Vagina (tissue), 2 donors: ENCODE data around the gene TEC. TPM values are rescaled to one million over a fixed set of nuclear protein-coding genes. Genes with fewer than 3 reads are reported as not detected.
A peak's percentile ranks its signal among the peaks of the same experiment; 100 is the strongest.
"Not testable (repeated sequence)": the region's sequence is repeated elsewhere in the genome, so short reads cannot be mapped to it uniquely, and the experiment has no call there.

ENCODE experiments used
- DNase-seq, 2 donors: peaks; one replicate each; pipeline ENCODE4 v3.0.0-alpha.2; 2017; ENCODE audit errors: extremely low spot score in 2 of 2
- H3K27ac ChIP-seq: fragments of 200-600 bp; sonication (generic); one replicate; pipeline ENCODE4 v1.5.1; 2019
- H3K27me3 ChIP-seq: fragments of 200-600 bp; sonication (generic); one replicate; pipeline ENCODE4 v1.5.1; 2019
- H3K36me3 ChIP-seq, 2 donors: fragments of 200-600 bp; sonication (generic); one replicate each; pipeline ENCODE4 v1.5.1; 2017 to 2019
- H3K4me1 ChIP-seq: fragments of 200-600 bp; sonication (generic); one replicate; pipeline ENCODE4 v1.5.1; 2019
- H3K4me3 ChIP-seq, 2 donors: fragments of 200-600 bp; sonication (generic); 1 replicate in 1 of 2; 2 replicates in 1 of 2; pipeline ENCODE4 v1.5.1; 2016 to 2019
- H3K9me3 ChIP-seq: fragments of 200-600 bp; sonication (generic); one replicate; pipeline ENCODE4 v1.5.1; 2019
- CTCF ChIP-seq, 3 experiments: fragments of 450-650 bp in 2 of 3; fragments of 200-600 bp in 1 of 3; sonication (generic) in 1 of 3; IDR thresholded peaks; one replicate each; pipeline ENCODE4 v1.5.1; 2017 to 2019; ENCODE audit warnings: antibody characterized with exemption in 3 of 3, mild to moderate bottlenecking in 2 of 3, moderate library complexity in 2 of 3
- POLR2A ChIP-seq, 2 donors: fragments of 450-650 bp; IDR thresholded peaks; one replicate each; pipeline ENCODE4 v1.6.1; 2017; ENCODE audit warnings: antibody characterized with exemption in 2 of 2, mild to moderate bottlenecking in 2 of 2, moderate library complexity in 2 of 2
- POLR2AphosphoS5 ChIP-seq, 2 donors: sonication (generic); formaldehyde crosslinking; IDR thresholded peaks; one replicate each; pipeline ENCODE4 v1.9.0; 2017; ENCODE audit warnings: antibody characterized with exemption in 2 of 2, mild to moderate bottlenecking in 2 of 2, low read depth in 1 of 2; ENCODE audit not compliant: insufficient read depth in 1 of 2
- intact Hi-C: fragments of 100-400 bp; cut with DNase I; formaldehyde crosslinking; loops from one replicate; pipeline ENCODE4 v1.15.1; 2023
- total RNA-seq: library from RNA; depleted of rRNA; stranded (reverse); fragments of >200 nt; gene quantifications from one replicate; pipeline ENCODE4 v1.2.3, GENCODE V29; 2016

TEC gene
- total RNA-seq, 1 donor from 2014 or later: 9.3 TPM

- Histone ChIP-seq H3K4me1 (peaks cover 4% of the 10 kb centered on the region), H3K9me3 (no peaks in the 10 kb centered on the region), H3K27ac (no peak overlapping the region), H3K4me3 (no peak overlapping the region), H3K36me3 (no peaks in the 10 kb centered on the region), H3K27me3 (no peaks in the 10 kb centered on the region)
- intact Hi-C loops: no loop called here
- DNase-seq: no peak
- TF ChIP-seq POLR2AphosphoS5 (IDR thresholded peaks at IDR 0.05; ENCODE audit: insufficient read depth in 1 of 2, low read depth in 1 of 2) (no peak), CTCF (IDR thresholded peaks at IDR 0.05) (no peak), POLR2A (IDR thresholded peaks at IDR 0.05) (no peak)
Measured at GRCh38 chr4:48224606-48225005, 45.0 kb downstream of the TEC start.

- DNase-seq: no peak
- Histone ChIP-seq H3K4me1 (peaks cover 4% of the 10 kb centered on the region), H3K27ac (no peak overlapping the region), H3K36me3 (no peaks in the 10 kb centered on the region), H3K9me3 (no peaks in the 10 kb centered on the region), H3K4me3 (no peak overlapping the region), H3K27me3 (no peaks in the 10 kb centered on the region)
- TF ChIP-seq CTCF (IDR thresholded peaks at IDR 0.05) (no peak), POLR2AphosphoS5 (IDR thresholded peaks at IDR 0.05; ENCODE audit: insufficient read depth in 1 of 2, low read depth in 1 of 2) (peak in 1 of 2 donors; percentile 61), POLR2A (IDR thresholded peaks at IDR 0.05) (no peak)
- intact Hi-C loops: no loop called here
Measured at GRCh38 chr4:48223633-48224295, 45.9 kb downstream of the TEC start.

- no peak for DNase-seq
- intact Hi-C loops: no loop called here
- Histone ChIP-seq H3K36me3 (no peaks in the 10 kb centered on the region), H3K27me3 (no peaks in the 10 kb centered on the region), H3K4me3 (no peak overlapping the region), H3K27ac (no peak overlapping the region), H3K4me1 (peaks cover 4% of the 10 kb centered on the region), H3K9me3 (no peaks in the 10 kb centered on the region)
- no peak for TF ChIP-seq POLR2AphosphoS5 (IDR thresholded peaks at IDR 0.05; ENCODE audit: insufficient read depth in 1 of 2, low read depth in 1 of 2)
- TF ChIP-seq CTCF (IDR thresholded peaks at IDR 0.05): no peak
- TF ChIP-seq POLR2A (IDR thresholded peaks at IDR 0.05): no peak
Measured at GRCh38 chr4:48222491-48222890, 47.1 kb downstream of the TEC start.

- DNase-seq, H3K27ac ChIP-seq, intact Hi-C loops, H3K4me1 ChIP-seq, H3K9me3 ChIP-seq, H3K27me3 ChIP-seq, H3K36me3 ChIP-seq, H3K4me3 ChIP-seq: not testable (repeated sequence)
Measured at GRCh38 chr4:48219430-48219829, 50.2 kb downstream of the TEC start.

GRCh38 chr4:48216563-48216962, 53.1 kb downstream of the TEC start:
- no peak for TF ChIP-seq CTCF (IDR thresholded peaks at IDR 0.05)
- no peak for TF ChIP-seq POLR2A (IDR thresholded peaks at IDR 0.05)
- no peak for TF ChIP-seq POLR2AphosphoS5 (IDR thresholded peaks at IDR 0.05; ENCODE audit: insufficient read depth in 1 of 2, low read depth in 1 of 2)
- Histone ChIP-seq H3K4me1 (no peaks in the 10 kb centered on the region), H3K9me3 (no peaks in the 10 kb centered on the region), H3K27me3 (no peaks in the 10 kb centered on the region), H3K4me3 (no peak overlapping the region), H3K36me3 (no peaks in the 10 kb centered on the region), H3K27ac (no peak overlapping the region)
- intact Hi-C loops: no loop called here
- DNase-seq: no peak
